ENCODE results near the gene MMP17. TPM values are rescaled to one million over a fixed set of nuclear protein-coding genes. Genes with fewer than 3 reads are reported as not detected.

Gene MMP17
- total and polyA plus RNA-seq, 12 donors = 0.28 to 3.7 (median 1.0) TPM; not detected in 1

DNA sequence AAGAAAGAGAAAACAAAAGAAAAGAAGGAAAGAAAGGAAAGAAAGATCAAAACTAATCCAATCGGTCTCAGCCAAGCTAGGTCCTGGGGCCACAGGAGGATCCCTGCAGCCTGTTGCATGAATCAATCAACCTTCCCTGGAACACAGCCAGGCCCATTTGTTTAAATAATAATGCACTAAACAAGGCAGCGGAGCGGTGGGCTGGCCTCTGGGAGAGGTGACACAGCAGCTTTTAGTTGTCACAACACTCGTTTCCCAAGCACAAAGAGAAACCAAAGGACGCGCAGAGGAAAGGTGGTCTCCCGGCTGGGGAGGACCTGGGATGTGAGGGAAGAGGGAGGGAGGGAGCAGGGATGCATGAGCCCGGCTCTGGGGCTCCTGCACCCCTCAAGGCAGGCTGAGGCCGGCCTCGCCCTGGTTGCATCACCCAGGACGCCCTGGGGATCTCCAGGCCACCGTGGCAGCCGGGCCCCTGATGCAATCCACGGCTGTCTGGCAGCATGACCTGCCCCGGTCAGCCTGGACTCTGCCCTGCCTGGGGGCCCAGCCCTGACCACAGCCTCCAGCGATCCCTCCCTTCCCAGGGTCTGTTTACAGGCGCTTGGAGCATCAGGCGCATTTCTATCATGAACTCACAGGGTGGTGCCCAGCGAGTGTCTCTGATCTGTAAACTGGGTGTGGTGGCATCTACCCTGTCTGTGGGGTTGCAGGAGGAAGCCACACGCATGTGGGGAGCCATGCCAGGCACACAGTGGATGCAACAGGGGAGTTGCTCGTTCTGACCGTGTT lies 32.5 kb downstream of the MMP17 start:
- ATAC-seq (peak in 7 of 8 donors; percentile 31 to 77 (median 50)), DNase-seq (peak; percentile 38 to 49)
- H3K27ac ChIP-seq = peak overlapping the region in 1 of 10 donors; percentile 68
- no peaks in the 10 kb centered on the region for H3K9me3 ChIP-seq
- peak overlapping the region in 6 of 10 donors; percentile 3 to 40 (median 20) for H3K4me3 ChIP-seq
- H3K27me3 ChIP-seq = peaks cover 0 to 16% (median 6%) of the 10 kb centered on the region in 7 donors
- H3K36me3 ChIP-seq = no peaks in the 10 kb centered on the region
- WGBS, 2 donors = 34 to 41% methylated on average over 22 of the region's 22 CpGs
- TF ChIP-seq, protein P1, sequence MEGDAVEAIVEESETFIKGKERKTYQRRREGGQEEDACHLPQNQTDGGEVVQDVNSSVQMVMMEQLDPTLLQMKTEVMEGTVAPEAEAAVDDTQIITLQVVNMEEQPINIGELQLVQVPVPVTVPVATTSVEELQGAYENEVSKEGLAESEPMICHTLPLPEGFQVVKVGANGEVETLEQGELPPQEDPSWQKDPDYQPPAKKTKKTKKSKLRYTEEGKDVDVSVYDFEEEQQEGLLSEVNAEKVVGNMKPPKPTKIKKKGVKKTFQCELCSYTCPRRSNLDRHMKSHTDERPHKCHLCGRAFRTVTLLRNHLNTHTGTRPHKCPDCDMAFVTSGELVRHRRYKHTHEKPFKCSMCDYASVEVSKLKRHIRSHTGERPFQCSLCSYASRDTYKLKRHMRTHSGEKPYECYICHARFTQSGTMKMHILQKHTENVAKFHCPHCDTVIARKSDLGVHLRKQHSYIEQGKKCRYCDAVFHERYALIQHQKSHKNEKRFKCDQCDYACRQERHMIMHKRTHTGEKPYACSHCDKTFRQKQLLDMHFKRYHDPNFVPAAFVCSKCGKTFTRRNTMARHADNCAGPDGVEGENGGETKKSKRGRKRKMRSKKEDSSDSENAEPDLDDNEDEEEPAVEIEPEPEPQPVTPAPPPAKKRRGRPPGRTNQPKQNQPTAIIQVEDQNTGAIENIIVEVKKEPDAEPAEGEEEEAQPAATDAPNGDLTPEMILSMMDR (IDR thresholded peaks at IDR 0.05) = no peak
- intact Hi-C loops (cut with DNase I) = no loop called here
- peaks cover 0 to 22% (median 0%) of the 10 kb centered on the region in 9 donors for H3K4me1 ChIP-seq

DNA sequence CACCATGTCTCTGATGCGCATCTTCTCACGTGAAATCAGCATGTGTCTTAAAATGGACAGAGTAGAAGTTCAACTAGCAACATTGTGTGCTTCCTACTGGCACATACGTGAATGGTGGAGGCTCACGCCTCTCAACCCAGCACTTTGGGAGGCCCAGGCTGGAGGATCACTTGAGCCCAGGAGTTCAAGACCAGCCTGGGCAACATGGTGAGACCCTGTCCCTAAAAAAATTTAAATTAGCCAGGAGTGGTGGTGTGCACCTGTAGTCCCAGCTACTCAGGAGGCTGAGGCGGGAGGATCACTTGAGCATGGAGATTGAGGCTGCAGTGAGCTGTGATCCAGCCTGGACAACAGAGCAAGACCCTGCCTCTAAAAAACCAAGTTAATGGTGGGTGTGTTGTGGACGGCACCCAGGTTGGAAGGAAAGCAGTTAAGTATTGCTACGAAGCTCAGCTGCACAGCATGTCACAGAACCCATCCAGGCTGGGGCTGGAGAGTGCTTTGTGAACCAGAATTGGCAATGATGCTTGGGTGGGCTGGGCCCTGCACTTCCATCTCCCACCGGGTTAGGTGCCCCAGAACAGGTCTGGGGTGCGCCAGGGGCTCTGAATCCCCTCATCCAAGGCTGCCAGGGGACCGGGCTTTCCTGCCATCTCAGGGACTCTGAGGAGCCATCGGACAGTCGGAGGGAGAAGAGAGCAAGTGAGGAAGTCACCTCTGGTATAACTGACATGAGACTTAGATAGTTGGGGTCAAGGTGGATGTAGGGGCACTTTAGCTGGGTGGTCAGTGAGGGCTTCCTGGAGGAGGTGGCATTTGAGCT lies 33.3 kb downstream of the MMP17 start:
- no peak for ATAC-seq
- 89 to 92% methylated on average over 12 of the region's 12 CpGs for WGBS, 2 donors

DNA sequence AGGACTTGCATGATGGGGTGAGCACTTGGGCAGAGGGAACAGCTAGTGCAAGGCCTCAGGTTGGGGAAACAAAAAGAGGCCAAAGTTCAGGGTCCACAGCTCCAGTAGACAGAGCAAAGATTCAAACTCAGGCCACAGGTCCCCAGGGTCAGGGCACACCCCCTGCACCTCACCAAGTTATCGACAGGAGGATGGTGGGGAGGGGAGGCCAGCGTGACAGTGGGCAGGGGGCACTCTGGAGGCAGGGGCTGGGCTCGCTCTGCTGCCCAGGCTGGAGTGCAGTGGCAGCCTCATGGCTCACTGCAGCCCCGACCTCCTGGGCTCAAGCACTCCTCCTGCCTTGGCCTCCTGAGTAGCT lies 33.9 kb downstream of the MMP17 start:
- ATAC-seq (no peak), DNase-seq (no peak)
- Histone ChIP-seq H3K4me3 (no peak overlapping the region), H3K4me1 (peaks cover 0 to 22% (median 0%) of the 10 kb centered on the region in 9 donors), H3K27me3 (peaks cover 0 to 13% (median 0%) of the 10 kb centered on the region in 7 donors), H3K9me3 (no peaks in the 10 kb centered on the region), H3K27ac (no peak overlapping the region), H3K36me3 (no peaks in the 10 kb centered on the region)
- WGBS, 2 donors = 59 to 64% methylated on average over 4 of the region's 4 CpGs
- intact Hi-C loops (cut with DNase I) = no loop called here
- TF ChIP-seq, protein P1 (IDR thresholded peaks at IDR 0.05) = no peak

More for the DNA sequence above, 33.3 kb downstream of the MMP17 start:
- TF ChIP-seq, protein P1 (IDR thresholded peaks at IDR 0.05) = no peak
- H3K9me3 ChIP-seq = no peaks in the 10 kb centered on the region
- H3K27ac ChIP-seq = no peak overlapping the region
- H3K36me3 ChIP-seq = no peaks in the 10 kb centered on the region
- H3K27me3 ChIP-seq = peaks cover 0 to 13% (median 0%) of the 10 kb centered on the region in 7 donors
- no peak overlapping the region for H3K4me3 ChIP-seq
- H3K4me1 ChIP-seq = peaks cover 0 to 22% (median 0%) of the 10 kb centered on the region in 9 donors
- intact Hi-C loops (cut with DNase I) = no loop called here
- no peak for DNase-seq

DNA sequence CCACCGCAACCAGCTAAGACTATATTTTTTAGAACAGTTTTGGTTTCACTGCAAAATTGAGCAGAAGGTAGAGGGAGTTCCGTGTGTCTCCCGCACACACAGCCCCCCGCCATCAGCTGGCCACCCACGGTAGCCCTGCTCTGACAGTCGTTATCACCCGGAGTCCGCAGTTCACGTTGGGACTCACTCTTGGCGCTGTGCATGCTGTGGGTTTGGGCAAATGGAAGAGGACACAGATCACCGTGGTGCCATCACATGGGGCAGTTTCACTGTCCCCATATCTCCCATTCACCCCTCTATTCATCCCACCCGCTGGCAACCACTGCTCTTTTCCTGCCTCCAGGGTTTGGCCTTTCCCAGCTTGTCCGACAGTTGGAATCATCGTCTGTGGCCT lies 34.4 kb downstream of the MMP17 start:
- 76 to 81% methylated on average over 14 of the region's 14 CpGs for WGBS, 2 donors
- Histone ChIP-seq H3K36me3 (no peaks in the 10 kb centered on the region), H3K4me1 (peaks cover 0 to 22% (median 0%) of the 10 kb centered on the region in 9 donors), H3K9me3 (no peaks in the 10 kb centered on the region), H3K4me3 (no peak overlapping the region), H3K27ac (no peak overlapping the region), H3K27me3 (peaks cover 0 to 13% (median 0%) of the 10 kb centered on the region in 7 donors)
- TF ChIP-seq, protein P1 (IDR thresholded peaks at IDR 0.05) = no peak
- DNase-seq = no peak
- ATAC-seq = no peak
- intact Hi-C loops (cut with DNase I) = no loop called here

All from heart right ventricle (tissue), 16 donors.